Measurements from ENCODE around the gene CDKN1B. TPM values are rescaled to one million over a fixed set of nuclear protein-coding genes. Genes with fewer than 3 reads are reported as not detected.

CDKN1B gene
- total RNA-seq, 1 experiment from 2014 or later, result 27.7 TPM

DNA sequence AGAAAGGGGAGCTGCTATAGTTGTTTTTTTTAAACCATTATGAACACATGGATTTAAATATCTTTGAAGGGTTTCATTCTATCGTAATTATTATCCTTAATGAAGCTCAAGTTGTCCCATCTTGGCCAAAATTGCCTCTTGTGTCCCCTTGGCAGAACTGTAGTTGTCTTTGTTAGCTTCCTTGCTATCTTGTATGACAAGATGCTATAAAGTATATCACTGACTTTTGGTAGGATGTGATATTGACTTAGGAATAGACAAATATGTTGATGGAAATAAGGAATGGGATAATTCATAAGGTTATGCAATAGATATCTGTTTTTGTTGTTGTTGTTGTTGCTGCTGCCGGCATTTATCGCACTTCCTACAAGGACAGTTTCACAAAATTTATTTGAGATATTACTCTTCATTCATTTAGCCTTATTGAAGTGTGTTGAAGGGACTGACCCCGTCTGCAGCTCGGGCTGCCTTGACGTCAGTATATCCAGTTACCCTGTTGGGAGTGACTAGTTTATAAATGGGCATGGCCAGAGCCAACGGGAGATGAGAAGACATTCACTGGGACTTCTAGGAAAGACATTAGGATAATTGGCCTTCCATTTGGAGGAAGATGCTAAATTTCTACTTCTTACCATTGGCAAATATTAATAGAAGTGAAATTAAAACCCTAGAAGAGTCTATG lies 42.2 kb downstream of the CDKN1B start:
- no peak overlapping the region for H4K8ac ChIP-seq (replicated peaks; ENCODE audit: insufficient read length, low read depth, low read length)
- no peak overlapping the region for H3K18ac ChIP-seq (ENCODE audit: insufficient read length, low read depth, low read length)
- no peak overlapping the region for H2BK5ac ChIP-seq (ENCODE audit: insufficient read length, low read length)
- no peak overlapping the region for H4K91ac ChIP-seq (ENCODE audit: insufficient read length, low read depth, low read length)
- H3K4me2 ChIP-seq (ENCODE audit: insufficient read depth, insufficient read length, low read length), result no peak overlapping the region
- WGBS (ENCODE audit: extremely low coverage, insufficient read length, low lambda C conversion rate), result no CpG with 5 or more reads among the region's 7 CpGs
- no peak overlapping the region for H4K5ac ChIP-seq (ENCODE audit: insufficient read length, low read depth, low read length)
- H3K4me1 ChIP-seq (ENCODE audit: insufficient read depth, low read length), result no peaks in the 10 kb centered on the region
- H3T11ph ChIP-seq (ENCODE audit: low read length), result no peak overlapping the region
- H2BK15ac ChIP-seq (ENCODE audit: low read depth, low read length), result no peak overlapping the region
- H2BK120ac ChIP-seq (ENCODE audit: low read depth, low read length, poor library complexity, severe bottlenecking), result no peak overlapping the region
- H4K20me1 ChIP-seq (ENCODE audit: control insufficient read depth, insufficient read depth, insufficient read length), result no peaks in the 10 kb centered on the region
- Mint-ChIP-seq H3K9me3 (no peaks in the 10 kb centered on the region), H3K36me3 (ENCODE audit: insufficient read depth in 1 of 3, low read depth in 3 of 3) (no peaks in the 10 kb centered on the region), H3K27ac (no peak overlapping the region), H3K4me3 (no peak overlapping the region), H3K4me1 (no peaks in the 10 kb centered on the region), H3K27me3 (ENCODE audit: low read depth) (peaks cover 4% of the 10 kb centered on the region)
- no peak overlapping the region for H3K27ac ChIP-seq (ENCODE audit: insufficient read length, low read depth, low read length)
- H3K14ac ChIP-seq (ENCODE audit: insufficient read depth, low read length), result no peak overlapping the region
- no peak overlapping the region for H3K56ac ChIP-seq (ENCODE audit: insufficient read length, low read depth, low read length)
- H2AFZ ChIP-seq (ENCODE audit: low read length), result no peak overlapping the region
- no peaks in the 10 kb centered on the region for H3K9me3 ChIP-seq (ENCODE audit: control insufficient read depth, low read depth, low read length)
- no peak overlapping the region for H3K4ac ChIP-seq (ENCODE audit: low read depth, low read length)
- TF ChIP-seq, protein P1, sequence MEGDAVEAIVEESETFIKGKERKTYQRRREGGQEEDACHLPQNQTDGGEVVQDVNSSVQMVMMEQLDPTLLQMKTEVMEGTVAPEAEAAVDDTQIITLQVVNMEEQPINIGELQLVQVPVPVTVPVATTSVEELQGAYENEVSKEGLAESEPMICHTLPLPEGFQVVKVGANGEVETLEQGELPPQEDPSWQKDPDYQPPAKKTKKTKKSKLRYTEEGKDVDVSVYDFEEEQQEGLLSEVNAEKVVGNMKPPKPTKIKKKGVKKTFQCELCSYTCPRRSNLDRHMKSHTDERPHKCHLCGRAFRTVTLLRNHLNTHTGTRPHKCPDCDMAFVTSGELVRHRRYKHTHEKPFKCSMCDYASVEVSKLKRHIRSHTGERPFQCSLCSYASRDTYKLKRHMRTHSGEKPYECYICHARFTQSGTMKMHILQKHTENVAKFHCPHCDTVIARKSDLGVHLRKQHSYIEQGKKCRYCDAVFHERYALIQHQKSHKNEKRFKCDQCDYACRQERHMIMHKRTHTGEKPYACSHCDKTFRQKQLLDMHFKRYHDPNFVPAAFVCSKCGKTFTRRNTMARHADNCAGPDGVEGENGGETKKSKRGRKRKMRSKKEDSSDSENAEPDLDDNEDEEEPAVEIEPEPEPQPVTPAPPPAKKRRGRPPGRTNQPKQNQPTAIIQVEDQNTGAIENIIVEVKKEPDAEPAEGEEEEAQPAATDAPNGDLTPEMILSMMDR (conservative IDR thresholded peaks at IDR 0.05), result no peak
- no peaks in the 10 kb centered on the region for H3K23me2 ChIP-seq (ENCODE audit: insufficient read length, low read depth, low read length, poor library complexity, severe bottlenecking)
- no peak overlapping the region for H3K23ac ChIP-seq (ENCODE audit: insufficient read length, low read depth, low read length)
- no peaks in the 10 kb centered on the region for H3K79me2 ChIP-seq (ENCODE audit: insufficient read depth, low read length)
- no peaks in the 10 kb centered on the region for H3K79me1 ChIP-seq (ENCODE audit: insufficient read depth, low read depth, low read length, poor library complexity, severe bottlenecking)
- H2BK12ac ChIP-seq (ENCODE audit: insufficient read length, low read depth, low read length), result no peak overlapping the region
- DNase-seq, result no peak
- no peak overlapping the region for H2BK20ac ChIP-seq (ENCODE audit: low read depth, low read length, poor library complexity, severe bottlenecking)
- H3K9ac ChIP-seq (ENCODE audit: extremely low read depth, insufficient read length, low read length), result no peak overlapping the region
- H2AK5ac ChIP-seq (ENCODE audit: insufficient read length, low read length), result no peak overlapping the region
- no peaks in the 10 kb centered on the region for H3K27me3 ChIP-seq (ENCODE audit: insufficient read depth, low read length)

Measured in H9 (cell line).